Natural killer cell (primary cell): ENCODE data around the gene ZAP70. TPM values are rescaled to one million over a fixed set of nuclear protein-coding genes. Genes with fewer than 3 reads are reported as not detected.

Experiments
- ATAC-seq, 3 donors: fragments of 150-1000 bp in 2 of 3; fragments of 200-7000 bp in 1 of 3; cut with Tn5 transposase; 1 replicate in 1 of 3; 2 replicates in 2 of 3; pipeline ENCODE4 v1.10.0; 2021; ENCODE audit warnings: mild to moderate bottlenecking in 2 of 3, moderate library complexity in 2 of 3
- DNase-seq, 2 donors: peaks; one replicate each; pipeline versions ENCODE4 v3.0.0 to v3.0.0-alpha.2; 2013 to 2021; ENCODE audit warnings: mixed read lengths in 1 of 2
- H3K27ac ChIP-seq: one replicate; pipeline ENCODE4 v1.5.1; 2013; ENCODE audit warnings: mild to moderate bottlenecking, low read length
- H3K27me3 ChIP-seq: one replicate; pipeline ENCODE4 v1.6.1; 2013; ENCODE audit warnings: low read length; ENCODE audit not compliant: control insufficient read depth, insufficient read depth
- H3K36me3 ChIP-seq: one replicate; pipeline ENCODE4 v1.6.1; 2013; ENCODE audit warnings: low read length; ENCODE audit not compliant: control insufficient read depth, insufficient read depth
- H3K4me1 ChIP-seq: one replicate; pipeline ENCODE4 v1.6.1; 2013; ENCODE audit warnings: low read length; ENCODE audit not compliant: control insufficient read depth, insufficient read depth
- H3K4me3 ChIP-seq: one replicate; pipeline ENCODE4 v1.5.1; 2013; ENCODE audit warnings: low read length
- H3K9me3 ChIP-seq: one replicate; pipeline ENCODE4 v1.6.1; 2013; ENCODE audit warnings: low read length; ENCODE audit not compliant: control insufficient read depth, insufficient read depth
- H3K27ac Mint-ChIP-seq, 2 donors: one replicate each; pipeline ENCODE4 v1.8.0; 2022; ENCODE audit warnings: mild to moderate bottlenecking in 2 of 2, mixed read lengths in 2 of 2, moderate library complexity in 1 of 2
- H3K27me3 Mint-ChIP-seq, 2 donors: one replicate each; pipeline ENCODE4 v1.8.0; 2022; ENCODE audit warnings: low read depth in 2 of 2, mixed read lengths in 2 of 2
- H3K36me3 Mint-ChIP-seq: one replicate; pipeline ENCODE4 v1.8.0; 2022; ENCODE audit warnings: mixed read lengths
- H3K4me1 Mint-ChIP-seq, 2 donors: one replicate each; pipeline ENCODE4 v1.8.0; 2022; ENCODE audit warnings: mixed read lengths in 2 of 2
- H3K4me3 Mint-ChIP-seq: one replicate; pipeline ENCODE4 v1.8.0; 2022; ENCODE audit warnings: mild to moderate bottlenecking, moderate library complexity, mixed read lengths
- H3K9me3 Mint-ChIP-seq, 2 donors: one replicate each; pipeline ENCODE4 v1.8.0; 2022; ENCODE audit warnings: mixed read lengths in 2 of 2
- CTCF ChIP-seq: fragments of 200-600 bp; IDR thresholded peaks from one replicate; pipeline ENCODE4 v1.8.0; 2022; ENCODE audit warnings: antibody characterized with exemption
- WGBS: methylation state at CpG from one replicate; pipeline ENCODE4 v1.1.7; 2013; ENCODE audit warnings: missing lambda C conversion rate; ENCODE audit not compliant: insufficient coverage; 5-methylcytosine and 5-hydroxymethylcytosine counted together
- intact Hi-C: fragments of 100-400 bp; cut with micrococcal nuclease; formaldehyde crosslinking; loops from one replicate; pipeline ENCODE4 v1.14.2; 2022
- total RNA-seq, 4 donors: library from RNA; stranded (reverse); fragments of 120-200 nt in 1 of 4; gene quantifications; one replicate each; pipeline versions ENCODE4 v1.2.3 to v1.2.4, GENCODE V29; 2013 to 2022

The ZAP70 gene
- 1,000 to 10,000 TPM in 1 of 3 donors, 100 to 1,000 TPM in 2; 883 to 1,008 (median 954) TPM for total RNA-seq
- total RNA-seq (2013): 381 TPM

GRCh38 chr2:97713296-97714083 is at the start of gene ZAP70:
Gene ZAP70, plus strand, starts transcription at chr2:97713576. Its CDS starts 10,461 bp downstream, at chr2:97724037.
- H3K4me1 ChIP-seq: peaks cover 80% of the 10 kb centered on the region
- H3K4me1 Mint-ChIP-seq: peaks cover 77 to 88% of the 10 kb centered on the region in 2 donors
- no peaks in the 10 kb centered on the region for H3K27me3 Mint-ChIP-seq
- DNase-seq (peak; percentile 70 to 84), ATAC-seq (peak; percentile 64 to 77 (median 73))
- peak within 1 kb of the TSS; percentile 69 for H3K4me3 ChIP-seq
- H3K36me3 ChIP-seq: peaks cover 6% of the 10 kb centered on the region
- TF ChIP-seq CTCF: no peak
- H3K9me3 ChIP-seq: no peaks in the 10 kb centered on the region
- H3K4me3 Mint-ChIP-seq: peak within 1 kb of the TSS; percentile 94
- H3K36me3 Mint-ChIP-seq: peaks cover 9% of the 10 kb centered on the region
- peak within 1 kb of the TSS; percentile 71 for H3K27ac ChIP-seq
- 15% methylated on average over 21 of the region's 21 CpGs for WGBS
- peak within 1 kb of the TSS; percentile 97 for H3K27ac Mint-ChIP-seq
- no peaks in the 10 kb centered on the region for H3K27me3 ChIP-seq
- intact Hi-C loops: loop anchor here (1.0 to 10.0 kb wide), 5 partner anchors 8 to 751 kb away; partner anchors contain the start of gene ACTR1B
- no peaks in the 10 kb centered on the region for H3K9me3 Mint-ChIP-seq

- peaks cover 29 to 34% of the 10 kb centered on the region in 2 donors for H3K4me1 Mint-ChIP-seq
- under 1% methylated on average over 46 of the region's 46 CpGs for WGBS
- Histone ChIP-seq H3K4me1 (peaks cover 36% of the 10 kb centered on the region), H3K27ac (peak overlapping the region; percentile 99), H3K9me3 (no peaks in the 10 kb centered on the region), H3K27me3 (no peaks in the 10 kb centered on the region), H3K4me3 (peak overlapping the region; percentile 63), H3K36me3 (peaks cover 15% of the 10 kb centered on the region)
- intact Hi-C loops: loop anchor here (5.0 kb wide), 2 partner anchors 49 to 84 kb away; partner anchors contain the start of gene ZAP70
- H3K27me3 Mint-ChIP-seq: no peaks in the 10 kb centered on the region
- peak overlapping the region; percentile 95 to 97 for H3K27ac Mint-ChIP-seq
- DNase-seq (no peak), ATAC-seq (no peak)
- H3K9me3 Mint-ChIP-seq: no peaks in the 10 kb centered on the region
- H3K4me3 Mint-ChIP-seq: peak overlapping the region; percentile 93
- no peak for TF ChIP-seq CTCF
- no peaks in the 10 kb centered on the region for H3K36me3 Mint-ChIP-seq
Observed at GRCh38 chr2:97663626-97663961, 49.8 kb upstream of the ZAP70 start.

GRCh38 chr2:97663962-97664635 is 49.3 kb upstream of the ZAP70 start, which contains the start of gene ACTR1B:
Gene ACTR1B, minus strand, starts transcription at chr2:97664044. Its CDS starts 154 bp downstream, at chr2:97663890.
- peaks cover 10% of the 10 kb centered on the region for H3K36me3 ChIP-seq
- peak within 1 kb of the TSS; percentile 93 for H3K4me3 ChIP-seq
- H3K4me3 Mint-ChIP-seq: peak within 1 kb of the TSS; percentile 93
- no peaks in the 10 kb centered on the region for H3K9me3 ChIP-seq
- H3K27ac Mint-ChIP-seq: peak within 1 kb of the TSS; percentile 95 to 97
- peak within 1 kb of the TSS; percentile 99 for H3K27ac ChIP-seq
- ATAC-seq (peak; percentile 82 to 96 (median 90)), DNase-seq (peak; percentile 98 to 99)
- peak; percentile 61 for TF ChIP-seq CTCF
- H3K36me3 Mint-ChIP-seq: no peaks in the 10 kb centered on the region
- H3K4me1 Mint-ChIP-seq: peaks cover 29 to 34% of the 10 kb centered on the region in 2 donors
- under 1% methylated on average over 58 of the region's 60 CpGs for WGBS
- no peaks in the 10 kb centered on the region for H3K27me3 ChIP-seq
- H3K9me3 Mint-ChIP-seq: no peaks in the 10 kb centered on the region
- no peaks in the 10 kb centered on the region for H3K27me3 Mint-ChIP-seq
- intact Hi-C loops: loop anchor here (2.0 to 5.0 kb wide), 3 partner anchors 33 to 83 kb away; partner anchors contain the start of gene ZAP70
- peaks cover 36% of the 10 kb centered on the region for H3K4me1 ChIP-seq
